Sigmoid colon (tissue), 4 donors: Measurements from ENCODE around the gene DMRTA2.

Experiments used
- EP300 ChIP-seq, 4 donors: sonication (generic); formaldehyde crosslinking; IDR thresholded peaks; one replicate each; pipeline ENCODE4 v1.6.1; 2017; ENCODE audit warnings: antibody characterized with exemption in 4 of 4
- POLR2A ChIP-seq, 2 donors: fragments of 450-650 bp; IDR thresholded peaks; one replicate each; pipeline ENCODE4 v1.6.1; 2016; ENCODE audit warnings: antibody characterized with exemption in 2 of 2, mild to moderate bottlenecking in 2 of 2, moderate library complexity in 2 of 2
- POLR2AphosphoS5 ChIP-seq, 4 donors: sonication (generic); formaldehyde crosslinking; IDR thresholded peaks; one replicate each; pipeline ENCODE4 v1.6.1; 2017; ENCODE audit warnings: antibody characterized with exemption in 4 of 4
- TF ChIP-seq, protein P1 (sequence below), 4 experiments: fragments of 450-650 bp in 3 of 4; fragments of 200-600 bp in 1 of 4; IDR thresholded peaks; one replicate each; pipeline ENCODE4 v1.5.1; 2016 to 2019; ENCODE audit warnings: antibody characterized with exemption in 4 of 4, mild to moderate bottlenecking in 3 of 4, moderate library complexity in 2 of 4

DNA sequence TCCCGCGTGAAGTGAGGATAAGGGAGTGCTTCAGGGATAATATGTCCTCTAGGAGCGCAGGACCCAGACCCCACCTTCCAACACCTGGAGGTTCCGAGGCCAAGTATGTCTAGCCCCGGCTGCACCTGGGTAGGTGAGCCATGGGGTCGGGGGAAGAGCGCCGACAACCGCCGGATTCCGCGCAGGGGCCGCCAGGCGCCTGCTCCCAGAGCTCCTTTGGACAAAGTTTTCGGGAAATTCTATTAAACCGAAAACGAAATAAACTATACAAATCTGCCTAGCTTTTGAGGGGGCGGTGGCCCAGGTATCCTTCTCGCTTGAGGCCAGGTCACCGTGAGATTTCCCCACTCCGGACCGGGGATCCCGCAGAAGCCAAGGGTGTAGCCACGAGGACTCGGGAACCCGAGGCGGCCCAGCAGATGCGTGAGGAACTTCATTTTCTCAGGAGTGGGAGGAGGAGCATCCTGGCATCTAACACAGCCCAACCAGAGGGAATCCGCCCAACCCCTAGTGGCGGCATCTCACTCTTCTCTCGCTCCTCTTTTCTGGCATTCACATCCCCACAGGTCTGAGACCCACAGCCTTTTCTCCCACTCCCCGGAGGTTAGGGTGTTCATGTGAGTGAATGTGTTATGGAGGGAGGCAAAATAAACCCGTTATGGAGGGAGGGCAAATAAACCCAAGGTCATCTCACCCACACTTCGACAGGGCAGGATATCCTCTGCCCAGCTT lies 2.3 kb upstream of the DMRTA2 start:
- peak in 1 of 4 donors; percentile 63 for TF ChIP-seq POLR2AphosphoS5 (IDR thresholded peaks at IDR 0.05)
- TF ChIP-seq POLR2A (IDR thresholded peaks at IDR 0.05), result no peak
- TF ChIP-seq, protein P1, sequence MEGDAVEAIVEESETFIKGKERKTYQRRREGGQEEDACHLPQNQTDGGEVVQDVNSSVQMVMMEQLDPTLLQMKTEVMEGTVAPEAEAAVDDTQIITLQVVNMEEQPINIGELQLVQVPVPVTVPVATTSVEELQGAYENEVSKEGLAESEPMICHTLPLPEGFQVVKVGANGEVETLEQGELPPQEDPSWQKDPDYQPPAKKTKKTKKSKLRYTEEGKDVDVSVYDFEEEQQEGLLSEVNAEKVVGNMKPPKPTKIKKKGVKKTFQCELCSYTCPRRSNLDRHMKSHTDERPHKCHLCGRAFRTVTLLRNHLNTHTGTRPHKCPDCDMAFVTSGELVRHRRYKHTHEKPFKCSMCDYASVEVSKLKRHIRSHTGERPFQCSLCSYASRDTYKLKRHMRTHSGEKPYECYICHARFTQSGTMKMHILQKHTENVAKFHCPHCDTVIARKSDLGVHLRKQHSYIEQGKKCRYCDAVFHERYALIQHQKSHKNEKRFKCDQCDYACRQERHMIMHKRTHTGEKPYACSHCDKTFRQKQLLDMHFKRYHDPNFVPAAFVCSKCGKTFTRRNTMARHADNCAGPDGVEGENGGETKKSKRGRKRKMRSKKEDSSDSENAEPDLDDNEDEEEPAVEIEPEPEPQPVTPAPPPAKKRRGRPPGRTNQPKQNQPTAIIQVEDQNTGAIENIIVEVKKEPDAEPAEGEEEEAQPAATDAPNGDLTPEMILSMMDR (IDR thresholded peaks at IDR 0.05), result no peak
- TF ChIP-seq EP300 (IDR thresholded peaks at IDR 0.05), result no peak
